ENCODE data around the gene TTC12. TPM values are rescaled to one million over a fixed set of nuclear protein-coding genes. Genes with fewer than 3 reads are reported as not detected.

The TTC12 gene
- total RNA-seq, 1 donor from 2014 or later, result 28.2 TPM

DNA sequence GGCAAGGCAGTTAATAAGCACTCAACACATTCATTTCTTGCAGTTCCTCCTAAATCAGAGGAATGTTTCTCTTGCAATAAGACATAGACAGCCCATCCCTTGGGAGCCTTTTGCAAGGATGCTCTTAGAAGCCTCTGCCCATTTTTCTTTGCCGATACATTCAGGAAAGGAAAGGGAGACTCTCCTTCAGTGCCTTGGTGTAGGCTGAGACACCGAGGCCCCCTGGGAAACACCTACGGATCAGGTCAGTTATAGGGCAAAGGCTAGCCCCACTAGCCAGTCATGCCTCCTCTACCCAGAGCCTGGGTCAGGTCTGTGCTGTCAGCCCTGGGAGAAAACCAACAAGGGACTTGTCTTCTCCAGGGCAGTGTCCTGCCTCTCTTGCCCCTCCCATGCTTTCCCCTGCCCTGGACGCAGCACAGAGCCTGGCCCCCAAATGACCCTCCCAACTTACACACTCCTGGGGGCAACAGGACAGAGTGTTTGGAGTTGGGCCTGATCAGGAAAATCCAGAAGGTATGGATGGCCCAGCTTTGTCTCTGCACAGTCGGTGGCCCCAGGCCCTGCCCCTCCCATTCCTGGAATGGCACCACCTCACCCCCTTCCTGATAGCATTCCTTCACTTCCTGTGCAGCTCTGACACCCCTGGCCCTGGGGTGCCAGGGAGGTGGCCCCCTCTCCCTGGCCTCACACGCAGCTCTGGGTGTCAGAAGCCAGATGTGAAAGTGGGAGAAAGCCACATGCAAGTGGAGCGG lies 91.5 kb downstream of the TTC12 start:
- DNase-seq (ENCODE audit: low read depth), result no peak

DNA sequence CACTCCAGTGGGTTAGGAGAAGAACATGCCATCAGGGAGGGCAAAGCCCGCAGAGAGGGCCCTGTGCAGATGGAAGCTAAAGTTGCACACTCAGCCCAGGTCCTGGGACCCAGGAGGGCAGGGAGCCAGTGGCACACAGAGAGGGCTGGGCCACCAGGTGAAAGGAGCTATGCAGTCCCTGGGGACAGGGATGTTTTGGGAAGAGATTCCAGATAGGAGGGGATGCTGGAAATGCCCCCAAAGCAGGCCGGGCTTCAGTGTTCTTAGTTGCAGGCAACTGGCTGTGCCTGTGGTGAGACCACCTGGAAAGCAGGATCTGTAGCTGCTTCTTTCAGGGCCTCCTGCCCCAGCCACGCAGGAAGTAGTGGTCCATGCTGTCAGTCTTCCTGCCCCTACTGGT lies 92.8 kb downstream of the TTC12 start:
- no peak for DNase-seq (ENCODE audit: low read depth)

GRCh38 chr11:113408206-113408605 lies 93.8 kb downstream of the TTC12 start:
- DNase-seq (ENCODE audit: low read depth), result no peak

- DNase-seq (ENCODE audit: low read depth), result no peak
Measured at GRCh38 chr11:113408887-113409286, 94.5 kb downstream of the TTC12 start.

- DNase-seq (ENCODE audit: low read depth), result no peak
Measured at GRCh38 chr11:113409526-113409925, 95.1 kb downstream of the TTC12 start.

DNA sequence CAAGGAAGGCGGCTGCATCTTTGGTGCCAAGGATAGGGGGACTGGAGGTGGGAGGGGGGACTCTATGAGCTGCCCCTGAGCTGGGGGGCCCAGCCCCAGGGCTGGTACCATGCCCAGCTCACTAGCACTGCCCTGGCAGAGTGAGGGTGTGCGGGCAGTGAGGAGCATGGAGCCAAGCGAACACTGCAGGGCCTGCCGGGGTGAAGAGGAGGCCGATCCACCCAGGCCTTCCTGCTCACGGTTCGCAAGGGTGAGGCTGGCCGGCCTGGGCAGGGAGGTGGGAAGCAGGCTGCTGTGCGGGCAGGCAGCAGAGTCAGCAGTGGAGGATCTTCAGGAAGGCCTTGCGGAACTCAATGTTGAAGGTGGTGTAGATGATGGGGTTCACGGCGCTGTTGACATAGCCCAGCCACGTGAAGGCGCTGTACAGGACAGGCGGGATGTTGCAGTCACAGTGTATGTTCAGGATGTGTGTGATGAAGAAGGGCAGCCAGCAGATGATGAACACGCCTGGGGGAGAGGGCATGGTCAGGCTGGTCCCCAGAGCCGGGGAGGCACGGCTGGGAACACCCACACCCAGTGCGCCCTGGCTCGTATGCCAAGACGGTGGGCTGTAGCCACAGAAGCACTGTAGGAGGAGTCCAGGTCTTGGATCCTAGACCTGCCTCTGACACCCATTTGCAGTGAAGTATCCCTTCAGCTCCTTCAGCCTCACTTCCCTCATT lies 96.2 kb downstream of the TTC12 start:
- DNase-seq (ENCODE audit: low read depth), result no peak

- no peak for DNase-seq (ENCODE audit: low read depth)
Measured at GRCh38 chr11:113411536-113411935, 97.2 kb downstream of the TTC12 start.

GRCh38 chr11:113412675-113413074 lies 98.3 kb downstream of the TTC12 start:
- DNase-seq (ENCODE audit: low read depth), result no peak

- DNase-seq (ENCODE audit: low read depth), result no peak
Measured at GRCh38 chr11:113415343-113415742, 101.0 kb downstream of the TTC12 start.

Other genes with a start within 250 kb of the TTC12 start
- 0.15 TPM in 1 of 2 replicates, not detected in the other for gene ANKK1, start 73.2 kb downstream of the TTC12 start, total RNA-seq
- not detected in 2 replicates for gene DRD2, start 160.8 kb downstream of the TTC12 start, total RNA-seq